ENCODE results near the gene CHMP4A.

DNA sequence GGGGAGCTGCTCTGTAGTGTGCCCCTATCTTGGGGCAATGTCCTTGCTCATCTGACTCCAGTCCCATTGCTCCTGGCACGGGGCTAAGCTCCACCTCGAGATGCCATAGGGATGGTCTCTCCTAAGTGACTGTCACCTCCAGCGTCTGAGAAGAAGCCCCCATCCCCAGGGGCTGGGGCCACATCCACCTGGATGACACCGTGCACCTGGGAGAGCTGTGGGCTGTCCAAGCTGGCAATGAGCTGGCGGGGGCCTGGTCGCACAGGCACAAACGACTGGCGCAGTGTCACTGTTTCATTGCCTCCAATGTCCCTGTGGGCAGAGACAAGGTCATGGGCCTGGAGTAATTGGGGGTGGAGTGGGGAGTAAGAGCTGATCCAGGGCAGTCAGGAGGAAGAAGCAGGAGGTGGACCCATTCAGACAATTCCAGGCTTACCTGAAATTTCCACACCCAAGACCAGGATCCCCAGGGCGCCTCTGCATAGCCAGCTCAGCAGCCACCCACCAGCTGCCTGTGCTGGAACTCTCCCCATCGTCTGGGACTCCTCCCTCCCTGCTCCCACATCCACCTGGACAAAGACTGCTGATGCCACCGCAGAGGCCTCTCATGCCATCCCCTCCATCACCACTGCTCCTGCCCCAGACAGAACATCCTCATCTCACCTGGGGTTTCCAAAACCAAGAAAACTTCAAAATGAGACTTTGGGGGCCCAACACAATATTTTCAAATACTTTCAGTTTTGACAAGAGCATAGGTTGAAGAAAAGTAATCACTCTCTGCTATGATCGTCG lies 36.1 kb upstream of the CHMP4A start:
- TF ChIP-seq, protein P1, sequence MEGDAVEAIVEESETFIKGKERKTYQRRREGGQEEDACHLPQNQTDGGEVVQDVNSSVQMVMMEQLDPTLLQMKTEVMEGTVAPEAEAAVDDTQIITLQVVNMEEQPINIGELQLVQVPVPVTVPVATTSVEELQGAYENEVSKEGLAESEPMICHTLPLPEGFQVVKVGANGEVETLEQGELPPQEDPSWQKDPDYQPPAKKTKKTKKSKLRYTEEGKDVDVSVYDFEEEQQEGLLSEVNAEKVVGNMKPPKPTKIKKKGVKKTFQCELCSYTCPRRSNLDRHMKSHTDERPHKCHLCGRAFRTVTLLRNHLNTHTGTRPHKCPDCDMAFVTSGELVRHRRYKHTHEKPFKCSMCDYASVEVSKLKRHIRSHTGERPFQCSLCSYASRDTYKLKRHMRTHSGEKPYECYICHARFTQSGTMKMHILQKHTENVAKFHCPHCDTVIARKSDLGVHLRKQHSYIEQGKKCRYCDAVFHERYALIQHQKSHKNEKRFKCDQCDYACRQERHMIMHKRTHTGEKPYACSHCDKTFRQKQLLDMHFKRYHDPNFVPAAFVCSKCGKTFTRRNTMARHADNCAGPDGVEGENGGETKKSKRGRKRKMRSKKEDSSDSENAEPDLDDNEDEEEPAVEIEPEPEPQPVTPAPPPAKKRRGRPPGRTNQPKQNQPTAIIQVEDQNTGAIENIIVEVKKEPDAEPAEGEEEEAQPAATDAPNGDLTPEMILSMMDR (IDR thresholded peaks at IDR 0.05; ENCODE audit: insufficient read depth, low read length, poor library complexity, severe bottlenecking) = no peak
- no peak for TF ChIP-seq EZH2phosphoT487 (conservative IDR thresholded peaks at IDR 0.05; ENCODE audit: low read length)
